IPS-18a (cell line): ENCODE measurements around the gene IGSF5.

Source experiments
- H3K27ac ChIP-seq: one replicate; pipeline ENCODE4 v1.5.1; 2013; ENCODE audit warnings: low read length
- H3K27me3 ChIP-seq: one replicate; pipeline ENCODE4 v1.6.1; 2013; ENCODE audit warnings: mild to moderate bottlenecking, low read length; ENCODE audit not compliant: control insufficient read depth, insufficient read depth
- H3K36me3 ChIP-seq: one replicate; pipeline ENCODE4 v1.6.1; 2013; ENCODE audit warnings: low read depth, low read length; ENCODE audit not compliant: control insufficient read depth
- H3K4me1 ChIP-seq: one replicate; pipeline ENCODE4 v1.6.1; 2013; ENCODE audit warnings: low read depth, low read length; ENCODE audit not compliant: control insufficient read depth
- H3K4me3 ChIP-seq: one replicate; pipeline ENCODE4 v1.5.1; 2013; ENCODE audit warnings: low read length
- H3K9ac ChIP-seq: one replicate; pipeline ENCODE4 v1.6.1; 2013; ENCODE audit warnings: mild to moderate bottlenecking, low read length, moderate library complexity
- H3K9me3 ChIP-seq: one replicate; pipeline ENCODE4 v1.6.1; 2013; ENCODE audit warnings: low read depth, low read length; ENCODE audit not compliant: control insufficient read depth

The IGSF5 gene

GRCh38 chr21:39825250-39825649 is 80.3 kb downstream of the IGSF5 start:
- no peaks in the 10 kb centered on the region for H3K36me3 ChIP-seq
- H3K9me3 ChIP-seq: no peaks in the 10 kb centered on the region
- H3K4me1 ChIP-seq: no peaks in the 10 kb centered on the region
- no peaks in the 10 kb centered on the region for H3K27me3 ChIP-seq
- no peak overlapping the region for H3K9ac ChIP-seq
- no peak overlapping the region for H3K27ac ChIP-seq
- no peak overlapping the region for H3K4me3 ChIP-seq

- no peaks in the 10 kb centered on the region for H3K9me3 ChIP-seq
Measured at GRCh38 chr21:39834543-39834942, 89.6 kb downstream of the IGSF5 start.

DNA sequence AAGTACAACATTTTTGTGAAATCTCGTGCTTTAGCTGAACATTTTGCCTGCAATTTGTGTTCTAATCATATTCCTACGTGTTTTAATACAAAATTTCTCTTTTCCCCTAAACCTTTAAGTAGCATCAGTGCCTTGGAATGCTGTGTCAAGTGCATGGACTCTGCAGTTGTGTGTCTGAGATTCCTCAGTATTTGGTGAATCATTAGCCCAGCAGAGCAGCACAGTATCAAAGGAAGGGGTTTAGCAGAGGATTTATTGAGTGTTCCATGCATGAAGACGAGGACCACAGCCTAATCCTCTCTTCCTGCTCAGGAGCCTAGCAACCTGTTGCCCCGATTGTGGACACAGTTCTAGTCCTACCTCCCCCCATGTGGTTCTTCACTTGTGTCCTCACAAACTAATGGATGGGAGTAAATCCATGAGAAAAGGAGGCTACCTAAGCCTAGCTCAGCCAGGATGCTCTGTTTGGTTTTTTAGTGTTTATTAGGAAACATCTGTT is 92.9 kb downstream of the IGSF5 start:
- Histone ChIP-seq H3K4me1 (peaks cover 6% of the 10 kb centered on the region), H3K27ac (no peak overlapping the region), H3K27me3 (no peaks in the 10 kb centered on the region), H3K9me3 (no peaks in the 10 kb centered on the region), H3K9ac (no peak overlapping the region), H3K4me3 (no peak overlapping the region), H3K36me3 (no peaks in the 10 kb centered on the region)

More at GRCh38 chr21:39834543-39834942, 89.6 kb downstream of the IGSF5 start:
- H3K27me3 ChIP-seq: no peaks in the 10 kb centered on the region
- no peak overlapping the region for H3K4me3 ChIP-seq
- H3K36me3 ChIP-seq: no peaks in the 10 kb centered on the region
- H3K27ac ChIP-seq: no peak overlapping the region
- H3K4me1 ChIP-seq: no peaks in the 10 kb centered on the region
- H3K9ac ChIP-seq: no peak overlapping the region

DNA sequence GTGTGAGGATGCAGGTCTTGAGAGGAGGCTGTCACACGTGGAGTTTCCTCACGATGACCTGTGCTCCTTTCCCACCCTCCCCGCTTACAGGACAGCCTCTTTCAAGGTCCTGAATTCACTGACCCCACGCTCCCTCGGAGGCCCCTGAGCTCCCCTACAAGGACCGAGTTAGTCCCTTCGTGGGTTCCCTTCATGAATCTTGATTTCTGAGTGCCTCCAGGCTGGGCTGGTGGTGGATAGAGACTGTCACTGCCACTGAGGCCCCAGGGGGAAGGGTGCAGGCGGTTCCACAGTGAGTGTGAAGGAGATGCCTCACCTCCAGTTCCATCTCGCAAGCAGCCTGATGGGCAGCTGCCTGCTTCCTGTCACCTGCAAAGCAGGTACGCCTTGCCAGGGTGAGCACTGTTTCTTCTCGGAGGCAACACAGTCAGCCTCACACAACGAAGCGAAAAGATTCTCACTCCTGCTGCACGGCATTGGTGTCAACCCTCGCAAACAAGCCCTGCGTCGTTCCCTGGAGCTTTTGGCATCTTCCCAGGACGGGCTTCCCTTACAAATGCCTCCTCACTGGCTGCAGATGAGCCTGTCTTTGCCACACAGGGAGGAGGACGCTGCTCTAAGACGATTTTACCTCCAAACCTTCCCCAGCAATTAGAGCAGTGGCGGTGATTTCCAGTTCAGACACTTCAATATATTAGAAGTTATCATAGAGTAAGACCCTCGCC is 95.6 kb downstream of the IGSF5 start:
- Histone ChIP-seq H3K36me3 (no peaks in the 10 kb centered on the region), H3K9ac (no peak overlapping the region), H3K9me3 (no peaks in the 10 kb centered on the region), H3K27me3 (no peaks in the 10 kb centered on the region), H3K27ac (no peak overlapping the region), H3K4me3 (no peak overlapping the region), H3K4me1 (peaks cover 6% of the 10 kb centered on the region)

GRCh38 chr21:39842741-39843459 is 97.9 kb downstream of the IGSF5 start:
- Histone ChIP-seq H3K36me3 (no peaks in the 10 kb centered on the region), H3K4me1 (peaks cover 6% of the 10 kb centered on the region), H3K27me3 (no peaks in the 10 kb centered on the region), H3K27ac (no peak overlapping the region), H3K9ac (no peak overlapping the region), H3K9me3 (no peaks in the 10 kb centered on the region), H3K4me3 (no peak overlapping the region)

DNA sequence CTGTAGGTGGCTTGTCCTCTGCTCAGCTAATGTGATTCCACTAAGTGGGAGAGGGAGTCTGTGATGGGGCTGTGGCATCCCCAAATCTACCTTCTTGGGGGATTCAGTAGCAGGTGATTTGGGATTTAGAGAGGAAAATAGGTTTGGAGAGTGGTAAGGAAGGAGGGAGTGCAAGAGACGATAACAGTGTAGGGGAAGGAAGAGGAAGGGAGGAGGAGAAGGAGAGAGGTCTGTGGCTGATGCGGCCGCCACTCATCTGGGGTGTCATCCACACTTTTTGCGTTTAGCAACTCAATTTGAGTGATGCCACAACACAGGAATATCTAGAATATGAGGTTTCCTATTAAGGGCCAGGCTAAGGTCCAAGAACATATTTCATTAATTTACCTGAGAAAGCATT is 98.5 kb downstream of the IGSF5 start:
- Histone ChIP-seq H3K4me3 (no peak overlapping the region), H3K27me3 (no peaks in the 10 kb centered on the region)

GRCh38 chr21:39843916-39844315 is 98.9 kb downstream of the IGSF5 start:
- Histone ChIP-seq H3K27ac (no peak overlapping the region), H3K4me1 (peaks cover 6% of the 10 kb centered on the region), H3K9me3 (no peaks in the 10 kb centered on the region), H3K4me3 (no peak overlapping the region), H3K27me3 (no peaks in the 10 kb centered on the region), H3K36me3 (no peaks in the 10 kb centered on the region), H3K9ac (no peak overlapping the region)

More for the DNA sequence above, 98.5 kb downstream of the IGSF5 start:
- peaks cover 6% of the 10 kb centered on the region for H3K4me1 ChIP-seq
- no peaks in the 10 kb centered on the region for H3K9me3 ChIP-seq
- no peak overlapping the region for H3K27ac ChIP-seq
- no peaks in the 10 kb centered on the region for H3K36me3 ChIP-seq
- no peak overlapping the region for H3K9ac ChIP-seq

GRCh38 chr21:39845571-39846130 is 100.7 kb downstream of the IGSF5 start:
- Histone ChIP-seq H3K27me3 (no peaks in the 10 kb centered on the region), H3K36me3 (no peaks in the 10 kb centered on the region), H3K4me1 (peaks cover 7% of the 10 kb centered on the region), H3K9me3 (no peaks in the 10 kb centered on the region), H3K27ac (no peak overlapping the region), H3K9ac (no peak overlapping the region), H3K4me3 (no peak overlapping the region)

GRCh38 chr21:39847877-39848276 is 102.9 kb downstream of the IGSF5 start:
- no peaks in the 10 kb centered on the region for H3K27me3 ChIP-seq
- no peak overlapping the region for H3K27ac ChIP-seq
- H3K9me3 ChIP-seq: no peaks in the 10 kb centered on the region
- H3K4me1 ChIP-seq: peaks cover 4% of the 10 kb centered on the region
- H3K9ac ChIP-seq: no peak overlapping the region
- H3K36me3 ChIP-seq: no peaks in the 10 kb centered on the region
- H3K4me3 ChIP-seq: no peak overlapping the region

GRCh38 chr21:39849014-39849655 is 104.2 kb downstream of the IGSF5 start:
- H3K4me1 ChIP-seq: peaks cover 4% of the 10 kb centered on the region
- H3K4me3 ChIP-seq: no peak overlapping the region
- H3K27ac ChIP-seq: no peak overlapping the region
- no peaks in the 10 kb centered on the region for H3K36me3 ChIP-seq
- no peak overlapping the region for H3K9ac ChIP-seq
- no peaks in the 10 kb centered on the region for H3K9me3 ChIP-seq
- no peaks in the 10 kb centered on the region for H3K27me3 ChIP-seq

GRCh38 chr21:39850333-39850732 is 105.3 kb downstream of the IGSF5 start:
- Histone ChIP-seq H3K4me3 (no peak overlapping the region), H3K9me3 (no peaks in the 10 kb centered on the region), H3K27ac (no peak overlapping the region), H3K27me3 (no peaks in the 10 kb centered on the region), H3K9ac (no peak overlapping the region), H3K36me3 (no peaks in the 10 kb centered on the region), H3K4me1 (peaks cover 4% of the 10 kb centered on the region)
